Transverse colon (tissue), 4 donors: ENCODE measurements around the gene PRAC1. TPM values are rescaled to one million over a fixed set of nuclear protein-coding genes. Genes with fewer than 3 reads are reported as not detected.

ENCODE experiments used
- DNase-seq: peaks from one replicate; pipeline ENCODE4 v3.0.0-alpha.2; 2019
- H3K27ac ChIP-seq, 4 donors: fragments of 200-600 bp; sonication (generic); 2 replicates each; pipeline ENCODE4 v1.5.1; 2016 to 2018; ENCODE audit warnings: inconsistent platforms in 4 of 4
- H3K27me3 ChIP-seq: fragments of 200-600 bp; sonication (generic); 2 replicates; pipeline ENCODE4 v1.5.1; 2017; ENCODE audit warnings: inconsistent platforms
- H3K36me3 ChIP-seq, 4 donors: fragments of 200-600 bp; sonication (generic); 2 replicates each; pipeline ENCODE4 v1.5.1; 2017 to 2019; ENCODE audit warnings: inconsistent platforms in 4 of 4
- H3K4me1 ChIP-seq, 4 donors: fragments of 200-600 bp; sonication (generic); 2 replicates each; pipeline ENCODE4 v1.5.1; 2017 to 2020; ENCODE audit warnings: inconsistent platforms in 4 of 4
- H3K4me3 ChIP-seq, 4 donors: fragments of 200-600 bp; sonication (generic); 1 replicate in 1 of 4; 2 replicates in 3 of 4; pipeline versions ENCODE4 v1.5.1 to v1.6.1; 2017 to 2019; ENCODE audit warnings: inconsistent platforms in 4 of 4
- H3K9me3 ChIP-seq, 2 donors: fragments of 200-600 bp; sonication (generic); 2 replicates each; pipeline ENCODE4 v1.5.1; 2017 to 2019; ENCODE audit warnings: inconsistent platforms in 2 of 2
- CTCF ChIP-seq, 5 experiments: fragments of 200-600 bp in 3 of 5; fragments of 450-650 bp in 2 of 5; sonication (generic) in 3 of 5; IDR thresholded peaks; 1 replicate in 2 of 5; 2 replicates in 3 of 5; pipeline ENCODE4 v1.5.1; 2016 to 2017; ENCODE audit warnings: antibody characterized with exemption in 5 of 5, inconsistent platforms in 3 of 5, mild to moderate bottlenecking in 2 of 5, moderate library complexity in 1 of 5
- EP300 ChIP-seq: sonication (generic); formaldehyde crosslinking; IDR thresholded peaks from one replicate; pipeline ENCODE4 v1.6.1; 2017; ENCODE audit warnings: antibody characterized with exemption, low read depth
- POLR2A ChIP-seq: fragments of 450-650 bp; IDR thresholded peaks from one replicate; pipeline ENCODE4 v1.6.1; 2016; ENCODE audit warnings: antibody characterized with exemption, mild to moderate bottlenecking, moderate library complexity
- POLR2AphosphoS5 ChIP-seq, 3 donors: sonication (generic); formaldehyde crosslinking; IDR thresholded peaks; one replicate each; pipeline ENCODE4 v1.6.1; 2016; ENCODE audit warnings: antibody characterized with exemption in 3 of 3
- WGBS, 2 donors: methylation state at CpG; one replicate each; pipeline ENCODE4 v1.1.5; 2018; ENCODE audit warnings: low coverage in 1 of 2; 5-methylcytosine and 5-hydroxymethylcytosine counted together
- in situ Hi-C, 4 donors: fragments of 200-750 bp; cut with MboI; loops; one replicate each; pipeline versions ENCODE4 v1.15.0 to v1.15.1; 2017; ENCODE audit warnings: low sequenced_read_pairs in 3 of 4, low pct_ligation_motif_present in 1 of 4, low pct_unique_long_range_greater_than_20kb in 1 of 4
- intact Hi-C: fragments of 100-400 bp; cut with DNase I; formaldehyde crosslinking; loops from one replicate; pipeline ENCODE4 v1.15.1; 2023; ENCODE audit warnings: low total_unique reads
- total RNA-seq, 4 donors: library from RNA; depleted of rRNA; stranded (reverse); fragments of >200 nt; gene quantifications; one replicate each; pipeline ENCODE4 v1.1.0, GENCODE V29; 2016

PRAC1 gene
- total RNA-seq, 4 donors from 2014 or later = 4.4 TPM; not detected in 3

- intact Hi-C loops (no loop called here), in situ Hi-C loops (no loop called here)
- Histone ChIP-seq H3K27me3 (peaks cover 98% of the 10 kb centered on the region), H3K27ac (no peak overlapping the region), H3K36me3 (no peaks in the 10 kb centered on the region), H3K9me3 (no peaks in the 10 kb centered on the region), H3K4me1 (peaks cover 9 to 20% (median 14%) of the 10 kb centered on the region in 4 donors), H3K4me3 (no peak overlapping the region)
- TF ChIP-seq EP300 (no peak), POLR2AphosphoS5 (IDR thresholded peaks at IDR 0.05) (no peak), POLR2A (no peak), CTCF (IDR thresholded peaks at IDR 0.05) (no peak)
- 23 to 24% methylated on average over 4 to 5 of the region's 5 CpGs for WGBS, 2 donors
- no peak for DNase-seq
Measured at GRCh38 chr17:48715496-48716399, 6.6 kb downstream of the PRAC1 start.

GRCh38 chr17:48711128-48711527 is 11.2 kb downstream of the PRAC1 start:
- no peaks in the 10 kb centered on the region for H3K4me1 ChIP-seq
- no peak for TF ChIP-seq POLR2AphosphoS5 (IDR thresholded peaks at IDR 0.05)
- no peak for TF ChIP-seq EP300
- no peak for TF ChIP-seq CTCF (IDR thresholded peaks at IDR 0.05)
- TF ChIP-seq POLR2A = no peak
- no peaks in the 10 kb centered on the region for H3K36me3 ChIP-seq
- in situ Hi-C loops = no loop called here
- WGBS, 2 donors = 62% methylated on average over 4 of the region's 4 CpGs; no CpG with 5 or more reads in 1 of the 2 donors
- no peak for DNase-seq
- peaks cover 76% of the 10 kb centered on the region for H3K27me3 ChIP-seq
- intact Hi-C loops = no loop called here
- H3K4me3 ChIP-seq = no peak overlapping the region
- no peaks in the 10 kb centered on the region for H3K9me3 ChIP-seq
- H3K27ac ChIP-seq = no peak overlapping the region

GRCh38 chr17:48704361-48705248 is 17.7 kb downstream of the PRAC1 start:
- H3K4me3 ChIP-seq = no peak overlapping the region
- intact Hi-C loops (no loop called here), in situ Hi-C loops (no loop called here)
- no peaks in the 10 kb centered on the region for H3K4me1 ChIP-seq
- DNase-seq = no peak
- 81 to 82% methylated on average over 5 to 11 of the region's 11 CpGs for WGBS, 2 donors
- no peaks in the 10 kb centered on the region for H3K9me3 ChIP-seq
- no peak overlapping the region for H3K27ac ChIP-seq
- no peak for TF ChIP-seq CTCF (IDR thresholded peaks at IDR 0.05)
- no peak for TF ChIP-seq POLR2A
- TF ChIP-seq EP300 = no peak
- TF ChIP-seq POLR2AphosphoS5 (IDR thresholded peaks at IDR 0.05) = no peak
- peaks cover 52% of the 10 kb centered on the region for H3K27me3 ChIP-seq
- no peaks in the 10 kb centered on the region for H3K36me3 ChIP-seq

- Histone ChIP-seq H3K4me3 (no peak overlapping the region), H3K4me1 (no peaks in the 10 kb centered on the region), H3K27me3 (peaks cover 61% of the 10 kb centered on the region), H3K36me3 (no peaks in the 10 kb centered on the region), H3K9me3 (no peaks in the 10 kb centered on the region), H3K27ac (no peak overlapping the region)
- DNase-seq = no peak
- intact Hi-C loops = no loop called here
- in situ Hi-C loops = no loop called here
- TF ChIP-seq EP300 (no peak), CTCF (IDR thresholded peaks at IDR 0.05) (no peak), POLR2AphosphoS5 (IDR thresholded peaks at IDR 0.05) (no peak), POLR2A (no peak)
- WGBS, 2 donors = 86 to 91% methylated on average over 7 to 10 of the region's 10 CpGs
Measured at GRCh38 chr17:48701864-48702532, 20.3 kb downstream of the PRAC1 start.
